Urothelium cell line (cell line): ENCODE results near the gene C11orf98.

Experiments
- DNase-seq: peaks from one replicate; pipeline ENCODE4 v3.0.0; 2011; ENCODE audit warnings: low spot score, mixed read lengths
- FAIRE-seq: peaks from 2 replicates; lab custom pipeline; 2011; peaks lifted over from hg19 to GRCh38; lab: Jason Lieb, UNC

Gene C11orf98

GRCh38 chr11:62614275-62614674 lies 50.7 kb downstream of the C11orf98 start:
- peak; percentile 33 for DNase-seq

GRCh38 chr11:62613291-62613778 lies 51.7 kb downstream of the C11orf98 start:
- no peak for DNase-seq
- FAIRE-seq = no peak

More at GRCh38 chr11:62614275-62614674, 50.7 kb downstream of the C11orf98 start:
- FAIRE-seq = no peak
